ENCODE results near the gene NHS. TPM values are rescaled to one million over a fixed set of nuclear protein-coding genes. Genes with fewer than 3 reads are reported as not detected.

The NHS gene
- total and polyA plus RNA-seq, 9 donors: 1.2 to 3.0 (median 1.8) TPM

DNA sequence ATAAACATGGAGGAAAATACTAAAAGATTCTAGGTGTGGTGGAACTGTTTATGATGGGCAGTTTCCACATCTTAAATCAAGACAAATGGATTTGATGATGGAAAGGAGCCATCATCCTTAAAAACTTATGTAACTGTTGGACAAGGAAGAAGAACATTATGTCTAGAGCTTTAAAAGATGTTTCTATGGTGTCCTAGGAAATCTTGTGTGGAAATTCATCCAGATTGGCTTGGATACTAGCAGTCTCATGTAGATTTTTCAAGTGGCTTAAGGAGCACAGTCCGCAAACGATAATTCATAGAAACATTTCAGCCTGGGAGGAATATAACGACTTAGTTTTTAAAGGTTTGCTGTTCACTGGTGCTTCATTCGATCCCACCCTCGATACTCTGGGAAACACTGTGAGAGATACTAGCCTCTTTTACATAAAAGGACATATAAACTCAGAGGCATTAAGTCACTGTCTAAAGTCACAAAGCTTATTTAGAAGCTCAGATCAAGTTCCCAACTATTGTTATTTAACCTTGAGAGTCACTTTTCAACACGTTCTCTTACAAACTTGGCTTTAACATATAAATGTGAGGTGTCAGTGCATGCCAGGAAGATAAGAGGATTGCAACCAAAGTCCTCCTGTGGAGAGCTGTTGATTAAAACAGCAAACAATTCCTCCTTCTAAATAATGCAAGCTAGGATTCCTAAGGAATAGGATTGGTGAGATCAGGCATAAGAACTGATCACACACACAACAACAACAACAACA is 226.6 kb downstream of the NHS start:
- Histone ChIP-seq H3K4me1 (ENCODE audit: control insufficient read depth, insufficient read depth, low read length) (peaks cover 4% of the 10 kb centered on the region), H3K36me3 (ENCODE audit: control insufficient read depth, insufficient read depth, low read length) (no peaks in the 10 kb centered on the region), H3K27ac (ENCODE audit: low read length) (no peak overlapping the region), H3K27me3 (ENCODE audit: control insufficient read depth, insufficient read depth, low read length) (peaks cover 27% of the 10 kb centered on the region), H3K9me3 (replicated peaks; ENCODE audit: control insufficient read depth, low read depth, low read length) (no peaks in the 10 kb centered on the region), H3K4me3 (ENCODE audit: low read length) (no peak overlapping the region)
- DNase-seq: peak; percentile 88
- 58% methylated on average over 3 of the region's 6 CpGs for WGBS (ENCODE audit: insufficient coverage)

DNA sequence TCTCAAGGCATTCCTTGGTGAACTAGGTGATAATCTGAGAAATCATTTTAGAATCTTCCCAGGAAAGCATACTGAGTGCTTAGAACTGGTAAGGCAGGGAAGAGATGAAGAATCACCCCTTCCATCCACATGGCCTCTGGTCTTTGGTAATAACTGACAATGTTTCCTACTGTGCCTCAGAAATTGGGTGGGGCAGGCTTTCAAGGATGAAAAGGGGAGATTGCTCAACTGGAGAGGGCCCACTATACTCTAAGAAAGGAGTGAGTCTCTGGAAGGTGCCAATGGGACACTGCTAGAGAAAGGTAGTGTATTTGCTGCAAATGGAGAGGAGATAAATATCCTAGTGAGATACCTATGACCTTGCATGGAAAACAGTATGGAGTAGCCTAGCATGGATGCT is 227.2 kb downstream of the NHS start:
- no peaks in the 10 kb centered on the region for H3K9me3 ChIP-seq (replicated peaks; ENCODE audit: control insufficient read depth, low read depth, low read length)
- no peak for DNase-seq
- H3K27ac ChIP-seq (ENCODE audit: low read length): no peak overlapping the region
- no peaks in the 10 kb centered on the region for H3K36me3 ChIP-seq (ENCODE audit: control insufficient read depth, insufficient read depth, low read length)
- no peak overlapping the region for H3K4me3 ChIP-seq (ENCODE audit: low read length)
- peaks cover 4% of the 10 kb centered on the region for H3K4me1 ChIP-seq (ENCODE audit: control insufficient read depth, insufficient read depth, low read length)
- H3K27me3 ChIP-seq (ENCODE audit: control insufficient read depth, insufficient read depth, low read length): peaks cover 25% of the 10 kb centered on the region

DNA sequence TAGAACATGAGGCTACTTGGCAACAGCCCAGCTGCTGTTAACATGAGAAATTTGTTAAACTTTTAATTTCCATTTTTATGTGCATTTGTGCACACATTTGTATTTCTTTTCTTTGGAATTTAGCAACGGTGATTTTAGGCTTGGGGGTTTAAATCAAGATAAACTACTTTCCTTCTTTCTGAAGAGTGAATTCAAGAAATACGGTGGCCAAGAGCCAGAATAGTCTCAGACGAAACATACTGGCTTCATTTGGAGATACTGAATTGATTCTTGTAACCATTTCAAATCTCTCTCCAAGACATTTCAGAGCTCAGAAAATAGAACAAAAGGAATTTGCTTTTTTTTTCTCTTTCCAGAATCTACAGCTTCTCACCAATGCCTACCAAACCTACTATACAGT is 228.2 kb downstream of the NHS start:
- no peaks in the 10 kb centered on the region for H3K4me1 ChIP-seq (ENCODE audit: control insufficient read depth, insufficient read depth, low read length)
- peaks cover 24% of the 10 kb centered on the region for H3K27me3 ChIP-seq (ENCODE audit: control insufficient read depth, insufficient read depth, low read length)
- no peaks in the 10 kb centered on the region for H3K36me3 ChIP-seq (ENCODE audit: control insufficient read depth, insufficient read depth, low read length)
- peak; percentile 74 for DNase-seq
- WGBS (ENCODE audit: insufficient coverage): no CpG with 5 or more reads among the region's 3 CpGs
- H3K27ac ChIP-seq (ENCODE audit: low read length): no peak overlapping the region
- no peak overlapping the region for H3K4me3 ChIP-seq (ENCODE audit: low read length)
- no peaks in the 10 kb centered on the region for H3K9me3 ChIP-seq (replicated peaks; ENCODE audit: control insufficient read depth, low read depth, low read length)

DNA sequence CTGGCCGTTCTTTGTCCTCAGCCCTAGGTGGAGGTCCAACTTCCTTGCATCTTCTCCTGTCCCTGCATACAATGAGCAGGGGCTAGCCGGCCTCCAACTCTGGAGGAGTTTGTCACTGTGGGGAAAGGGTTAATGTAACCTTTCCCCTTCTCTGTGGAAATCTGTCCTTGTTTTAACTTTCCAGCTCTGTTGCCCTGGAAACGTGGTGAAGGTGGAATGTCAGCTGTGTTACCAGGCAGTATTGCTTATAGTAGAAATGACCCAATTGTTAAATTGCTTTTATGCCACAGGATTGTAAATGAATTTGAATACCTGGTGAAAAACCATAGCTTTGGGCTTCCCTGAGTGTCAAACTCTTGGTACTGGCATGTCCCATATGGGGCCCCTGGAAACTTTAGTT is 230.7 kb downstream of the NHS start:
- no peaks in the 10 kb centered on the region for H3K4me1 ChIP-seq (ENCODE audit: control insufficient read depth, insufficient read depth, low read length)
- no peaks in the 10 kb centered on the region for H3K9me3 ChIP-seq (replicated peaks; ENCODE audit: control insufficient read depth, low read depth, low read length)
- no peaks in the 10 kb centered on the region for H3K36me3 ChIP-seq (ENCODE audit: control insufficient read depth, insufficient read depth, low read length)
- H3K4me3 ChIP-seq (ENCODE audit: low read length): no peak overlapping the region
- WGBS (ENCODE audit: insufficient coverage): 20% methylated on average over 1 of the region's 3 CpGs
- peaks cover 29% of the 10 kb centered on the region for H3K27me3 ChIP-seq (ENCODE audit: control insufficient read depth, insufficient read depth, low read length)
- DNase-seq: no peak
- no peak overlapping the region for H3K27ac ChIP-seq (ENCODE audit: low read length)

DNA sequence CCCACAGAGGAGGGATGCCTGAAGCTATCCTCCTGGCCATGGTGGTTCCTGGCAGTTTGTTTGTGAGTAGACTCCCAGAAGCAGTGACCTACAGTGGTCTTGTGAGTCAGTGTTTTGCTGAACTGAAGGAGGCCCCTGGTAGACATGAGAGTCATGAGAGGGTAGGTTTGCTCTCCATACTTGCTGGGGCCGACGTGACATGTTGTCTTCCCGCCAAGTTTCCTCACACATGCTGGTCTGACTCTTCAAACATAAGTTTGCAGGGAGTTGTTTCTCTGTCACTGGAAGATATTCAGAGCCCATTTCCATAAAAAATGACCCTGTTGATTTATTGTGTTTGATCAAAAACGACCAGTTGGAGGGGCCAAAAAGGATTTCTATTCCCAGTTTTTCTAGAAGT is 231.2 kb downstream of the NHS start:
- no peaks in the 10 kb centered on the region for H3K9me3 ChIP-seq (replicated peaks; ENCODE audit: control insufficient read depth, low read depth, low read length)
- no CpG with 5 or more reads among the region's 4 CpGs for WGBS (ENCODE audit: insufficient coverage)
- H3K36me3 ChIP-seq (ENCODE audit: control insufficient read depth, insufficient read depth, low read length): no peaks in the 10 kb centered on the region
- H3K4me3 ChIP-seq (ENCODE audit: low read length): no peak overlapping the region
- H3K27me3 ChIP-seq (ENCODE audit: control insufficient read depth, insufficient read depth, low read length): peaks cover 32% of the 10 kb centered on the region
- no peak overlapping the region for H3K27ac ChIP-seq (ENCODE audit: low read length)
- peak; percentile 40 for DNase-seq
- no peaks in the 10 kb centered on the region for H3K4me1 ChIP-seq (ENCODE audit: control insufficient read depth, insufficient read depth, low read length)

DNA sequence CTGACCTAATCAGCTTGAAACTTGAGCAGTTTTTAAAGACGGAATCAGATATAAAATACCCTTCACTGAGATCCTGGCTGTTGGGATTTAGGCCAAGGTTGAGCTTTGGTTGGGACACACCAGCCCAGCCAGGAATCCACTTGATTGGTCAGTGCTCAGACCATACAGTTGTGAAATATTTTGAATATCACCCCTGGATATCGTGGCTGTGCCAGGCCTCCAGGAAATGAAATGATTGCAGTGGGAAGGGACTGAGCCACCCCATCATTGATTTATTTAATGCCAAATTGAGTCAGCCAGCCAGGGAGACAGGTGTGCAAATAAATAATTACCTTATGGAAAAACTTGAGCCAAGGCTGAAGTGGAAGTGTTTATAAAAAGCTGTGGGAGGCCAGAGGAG is 233.9 kb downstream of the NHS start:
- no peaks in the 10 kb centered on the region for H3K36me3 ChIP-seq (ENCODE audit: control insufficient read depth, insufficient read depth, low read length)
- no peaks in the 10 kb centered on the region for H3K4me1 ChIP-seq (ENCODE audit: control insufficient read depth, insufficient read depth, low read length)
- DNase-seq: no peak
- no peaks in the 10 kb centered on the region for H3K9me3 ChIP-seq (replicated peaks; ENCODE audit: control insufficient read depth, low read depth, low read length)
- no peak overlapping the region for H3K27ac ChIP-seq (ENCODE audit: low read length)
- no peak overlapping the region for H3K4me3 ChIP-seq (ENCODE audit: low read length)
- peaks cover 35% of the 10 kb centered on the region for H3K27me3 ChIP-seq (ENCODE audit: control insufficient read depth, insufficient read depth, low read length)
- WGBS (ENCODE audit: insufficient coverage): 67% methylated on average over 1 of the region's 2 CpGs

DNA sequence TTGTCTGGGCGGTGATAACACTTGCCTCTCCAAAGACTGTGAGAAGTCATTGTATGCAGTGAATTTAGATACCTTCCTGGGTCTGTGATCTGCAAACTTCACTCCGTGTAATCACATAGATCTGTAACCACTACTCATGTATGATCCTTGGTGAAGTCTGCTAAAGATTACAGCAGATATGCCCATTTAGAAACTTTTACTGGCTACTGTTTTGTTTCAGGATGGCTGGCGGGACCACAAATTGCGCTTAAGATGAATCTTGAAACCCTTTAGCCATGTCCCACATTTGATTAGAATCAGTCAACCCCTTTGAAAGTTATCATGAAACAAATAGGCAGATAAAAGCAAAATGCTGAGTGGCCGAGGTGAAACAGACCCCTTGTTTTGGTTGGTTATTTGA is 235.8 kb downstream of the NHS start:
- H3K9me3 ChIP-seq (replicated peaks; ENCODE audit: control insufficient read depth, low read depth, low read length): no peaks in the 10 kb centered on the region
- H3K27me3 ChIP-seq (ENCODE audit: control insufficient read depth, insufficient read depth, low read length): peaks cover 30% of the 10 kb centered on the region
- no peaks in the 10 kb centered on the region for H3K4me1 ChIP-seq (ENCODE audit: control insufficient read depth, insufficient read depth, low read length)
- H3K36me3 ChIP-seq (ENCODE audit: control insufficient read depth, insufficient read depth, low read length): no peaks in the 10 kb centered on the region
- H3K27ac ChIP-seq (ENCODE audit: low read length): no peak overlapping the region
- no peak for DNase-seq
- 70% methylated on average over 2 of the region's 5 CpGs for WGBS (ENCODE audit: insufficient coverage)
- no peak overlapping the region for H3K4me3 ChIP-seq (ENCODE audit: low read length)

DNA sequence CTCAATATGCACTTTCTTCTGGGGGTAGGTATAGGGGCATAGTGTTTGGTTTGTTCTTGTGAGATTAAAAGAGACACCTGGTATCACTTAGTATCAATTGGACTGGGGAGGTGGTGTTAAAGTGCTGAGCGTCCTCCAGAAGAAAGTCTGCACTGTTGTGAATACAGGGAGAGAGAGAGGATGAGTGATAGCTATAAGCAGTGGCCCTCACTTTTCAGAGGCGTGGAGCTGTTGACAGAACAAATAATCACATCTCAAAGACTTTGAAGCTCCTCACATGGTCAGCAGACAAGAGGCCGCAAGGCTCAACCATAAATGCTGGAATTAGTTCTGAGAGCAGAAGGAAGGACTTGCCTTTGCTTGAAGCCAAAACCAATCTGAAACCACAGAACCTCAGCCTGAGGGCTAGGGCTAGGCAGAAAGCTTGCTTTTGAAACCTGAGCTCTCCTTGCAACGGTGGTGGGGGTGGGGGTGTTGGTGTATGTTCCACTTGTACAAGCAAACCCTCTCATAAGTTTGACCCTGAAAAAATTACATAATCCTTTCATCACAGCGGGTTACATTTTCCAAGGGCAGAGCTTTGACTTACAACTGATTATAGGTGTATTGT is 239.1 kb downstream of the NHS start:
- Histone ChIP-seq H3K4me1 (ENCODE audit: control insufficient read depth, insufficient read depth, low read length) (peaks cover 6% of the 10 kb centered on the region), H3K27me3 (ENCODE audit: control insufficient read depth, insufficient read depth, low read length) (peaks cover 28% of the 10 kb centered on the region), H3K4me3 (ENCODE audit: low read length) (no peak overlapping the region), H3K27ac (ENCODE audit: low read length) (no peak overlapping the region), H3K9me3 (replicated peaks; ENCODE audit: control insufficient read depth, low read depth, low read length) (no peaks in the 10 kb centered on the region), H3K36me3 (ENCODE audit: control insufficient read depth, insufficient read depth, low read length) (no peaks in the 10 kb centered on the region)
- 60% methylated on average over 2 of the region's 5 CpGs for WGBS (ENCODE audit: insufficient coverage)
- no peak for DNase-seq

DNA sequence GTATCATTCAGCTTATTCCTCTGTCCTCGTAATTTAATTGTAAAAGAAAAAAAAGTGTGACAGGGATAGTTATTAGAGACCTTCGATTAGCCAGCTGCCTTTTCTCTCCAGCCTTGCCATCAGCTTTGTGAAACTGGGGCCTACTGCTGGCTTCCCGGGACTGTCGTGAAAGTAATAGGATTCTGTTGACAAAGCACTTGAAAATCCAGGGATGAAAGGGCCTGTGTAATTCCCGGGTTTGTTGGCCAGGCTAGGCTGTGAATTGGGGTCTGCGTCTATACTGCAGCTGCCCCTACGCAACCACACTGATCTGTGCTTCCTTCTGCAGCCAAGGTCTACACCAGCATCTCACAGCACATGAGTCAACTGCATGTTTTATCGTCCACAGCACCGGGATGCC is 241.9 kb downstream of the NHS start:
- Histone ChIP-seq H3K27me3 (ENCODE audit: control insufficient read depth, insufficient read depth, low read length) (peaks cover 39% of the 10 kb centered on the region), H3K4me3 (ENCODE audit: low read length) (no peak overlapping the region), H3K27ac (ENCODE audit: low read length) (no peak overlapping the region), H3K4me1 (ENCODE audit: control insufficient read depth, insufficient read depth, low read length) (peaks cover 6% of the 10 kb centered on the region), H3K36me3 (ENCODE audit: control insufficient read depth, insufficient read depth, low read length) (no peaks in the 10 kb centered on the region), H3K9me3 (replicated peaks; ENCODE audit: control insufficient read depth, low read depth, low read length) (peaks cover 3% of the 10 kb centered on the region)
- no peak for DNase-seq
- 40% methylated on average over 1 of the region's 9 CpGs for WGBS (ENCODE audit: insufficient coverage)

DNA sequence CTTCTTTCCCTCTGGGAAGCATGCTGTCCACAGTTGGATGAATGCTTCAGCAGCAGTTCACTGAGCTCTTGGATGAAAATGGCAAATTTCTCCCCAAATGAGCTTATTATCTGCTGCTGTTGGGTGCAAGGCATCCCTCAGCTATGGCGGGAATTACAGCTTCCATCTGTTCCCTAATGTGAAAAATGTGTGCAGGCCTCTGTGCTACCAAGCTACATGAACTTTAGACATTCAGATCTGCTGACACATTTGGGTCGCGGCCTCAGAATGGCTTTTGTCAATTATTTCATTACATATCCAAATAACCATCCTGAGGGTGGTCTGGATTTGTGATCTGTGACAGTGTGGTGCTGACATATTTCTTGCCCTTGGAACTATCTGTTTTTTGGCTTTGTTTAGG is 242.8 kb downstream of the NHS start:
- Histone ChIP-seq H3K4me1 (ENCODE audit: control insufficient read depth, insufficient read depth, low read length) (peaks cover 6% of the 10 kb centered on the region), H3K27me3 (ENCODE audit: control insufficient read depth, insufficient read depth, low read length) (peaks cover 38% of the 10 kb centered on the region), H3K27ac (ENCODE audit: low read length) (no peak overlapping the region), H3K36me3 (ENCODE audit: control insufficient read depth, insufficient read depth, low read length) (no peaks in the 10 kb centered on the region), H3K9me3 (replicated peaks; ENCODE audit: control insufficient read depth, low read depth, low read length) (peaks cover 3% of the 10 kb centered on the region), H3K4me3 (ENCODE audit: low read length) (no peak overlapping the region)
- DNase-seq: peak; percentile 69
- WGBS (ENCODE audit: insufficient coverage): 22% methylated on average over 1 of the region's 3 CpGs

All from muscle of leg (tissue), 11 donors.